ENCODE measurements around the gene WDFY3. TPM values are rescaled to one million over a fixed set of nuclear protein-coding genes. Genes with fewer than 3 reads are reported as not detected.

Gene WDFY3
- total and polyA plus RNA-seq, 2 donors (not counting 1 experiment from before 2014, with no cell fraction given): 0.05 to 0.36 TPM

- Histone ChIP-seq H3K79me2 (ENCODE audit: control insufficient read depth, insufficient read depth, low read length) (no peaks in the 10 kb centered on the region), H3K9ac (ENCODE audit: low read length) (no peak overlapping the region), H3K4me1 (ENCODE audit: control insufficient read depth in 2 of 2, insufficient read depth in 2 of 2, low read length in 2 of 2) (no peaks in the 10 kb centered on the region), H3K9me3 (ENCODE audit: control extremely low read depth in 1 of 3, control insufficient read depth in 2 of 3, insufficient read depth in 1 of 3, low read length in 2 of 3) (peaks cover 0 to 3% (median 1%) of the 10 kb centered on the region in 3 donors), H3K4me3 (ENCODE audit: control extremely low read depth in 1 of 5, extremely low read depth in 1 of 5, insufficient read depth in 1 of 5, low read depth in 2 of 5, low read length in 4 of 5) (no peak overlapping the region), H3K27ac (ENCODE audit: low read length in 2 of 2) (no peak overlapping the region), H4K20me1 (ENCODE audit: control insufficient read depth, insufficient read depth, low read length, poor library complexity, severe bottlenecking) (no peaks in the 10 kb centered on the region), H3K4me2 (replicated peaks; ENCODE audit: low read depth, low read length, poor library complexity, severe bottlenecking) (no peak overlapping the region), H3K27me3 (replicated peaks in 1 of 4; ENCODE audit: control extremely low read depth in 1 of 4, control insufficient read depth in 3 of 4, insufficient read depth in 4 of 4, low read length in 3 of 4) (no peaks in the 10 kb centered on the region), H2AFZ (ENCODE audit: insufficient read depth, low read depth, low read length, poor library complexity, severe bottlenecking) (no peak overlapping the region), H3K36me3 (replicated peaks in 1 of 2; ENCODE audit: control extremely low read depth in 1 of 2, control insufficient read depth in 1 of 2, extremely low read depth in 1 of 2, insufficient read depth in 2 of 2, low read length in 1 of 2) (no peaks in the 10 kb centered on the region)
- ChIA-PET CTCF (no interaction called here), POLR2A (no interaction called here)
- Mint-ChIP-seq H3K4me1 (no peaks in the 10 kb centered on the region), H3K27ac (no peak overlapping the region), H3K9me3 (ENCODE audit: insufficient read depth) (no peaks in the 10 kb centered on the region), H3K4me3 (no peak overlapping the region), H3K27me3 (peaks cover 9% of the 10 kb centered on the region)
- ATAC-seq (ENCODE audit: low read depth) (no peak), DNase-seq (no peak)
- intact Hi-C loops (cut with micrococcal nuclease): no loop called here
- TF ChIP-seq EZH2 (IDR thresholded peaks at IDR 0.05; ENCODE audit: borderline replicate concordance, insufficient read depth, low read depth, low read length, poor library complexity, severe bottlenecking): no peak
- TF ChIP-seq CTCF (IDR thresholded peaks at IDR 0.05): no peak
- WGBS (ENCODE audit: insufficient coverage): 94% methylated on average over 3 of the region's 3 CpGs
Observed at GRCh38 chr4:84937381-84937977, 29.0 kb downstream of the WDFY3 start.

- intact Hi-C loops (cut with micrococcal nuclease): no loop called here
- no CpG with 5 or more reads among the region's 2 CpGs for WGBS (ENCODE audit: insufficient coverage)
- Histone ChIP-seq H3K9me3 (ENCODE audit: control extremely low read depth in 1 of 3, control insufficient read depth in 2 of 3, insufficient read depth in 1 of 3, low read length in 2 of 3) (peaks cover 0 to 3% (median 0%) of the 10 kb centered on the region in 3 donors), H4K20me1 (ENCODE audit: control insufficient read depth, insufficient read depth, low read length, poor library complexity, severe bottlenecking) (no peaks in the 10 kb centered on the region), H3K9ac (ENCODE audit: low read length) (no peak overlapping the region), H3K36me3 (replicated peaks in 1 of 2; ENCODE audit: control extremely low read depth in 1 of 2, control insufficient read depth in 1 of 2, extremely low read depth in 1 of 2, insufficient read depth in 2 of 2, low read length in 1 of 2) (no peaks in the 10 kb centered on the region), H3K79me2 (ENCODE audit: control insufficient read depth, insufficient read depth, low read length) (no peaks in the 10 kb centered on the region), H2AFZ (ENCODE audit: insufficient read depth, low read depth, low read length, poor library complexity, severe bottlenecking) (no peak overlapping the region), H3K27ac (ENCODE audit: low read length in 2 of 2) (no peak overlapping the region), H3K4me1 (ENCODE audit: control insufficient read depth in 2 of 2, insufficient read depth in 2 of 2, low read length in 2 of 2) (no peaks in the 10 kb centered on the region), H3K4me2 (replicated peaks; ENCODE audit: low read depth, low read length, poor library complexity, severe bottlenecking) (no peak overlapping the region), H3K4me3 (ENCODE audit: control extremely low read depth in 1 of 5, extremely low read depth in 1 of 5, insufficient read depth in 1 of 5, low read depth in 2 of 5, low read length in 4 of 5) (no peak overlapping the region), H3K27me3 (replicated peaks in 1 of 4; ENCODE audit: control extremely low read depth in 1 of 4, control insufficient read depth in 3 of 4, insufficient read depth in 4 of 4, low read length in 3 of 4) (no peaks in the 10 kb centered on the region)
- Mint-ChIP-seq H3K9me3 (ENCODE audit: insufficient read depth) (no peaks in the 10 kb centered on the region), H3K27ac (no peak overlapping the region), H3K4me1 (no peaks in the 10 kb centered on the region), H3K27me3 (peaks cover 9% of the 10 kb centered on the region), H3K4me3 (no peak overlapping the region)
- ChIA-PET CTCF (no interaction called here), POLR2A (no interaction called here)
- ATAC-seq (ENCODE audit: low read depth) (no peak), DNase-seq (no peak)
- TF ChIP-seq EZH2 (IDR thresholded peaks at IDR 0.05; ENCODE audit: borderline replicate concordance, insufficient read depth, low read depth, low read length, poor library complexity, severe bottlenecking): no peak
- TF ChIP-seq CTCF (IDR thresholded peaks at IDR 0.05): no peak
Observed at GRCh38 chr4:84936123-84936522, 30.4 kb downstream of the WDFY3 start.

Data from B cell (primary cell).